ENCODE measurements around the gene SV2C. TPM values are rescaled to one million over a fixed set of nuclear protein-coding genes. Genes with fewer than 3 reads are reported as not detected.

SV2C gene
- total RNA-seq, 1 experiment from 2014 or later, result not detected

DNA sequence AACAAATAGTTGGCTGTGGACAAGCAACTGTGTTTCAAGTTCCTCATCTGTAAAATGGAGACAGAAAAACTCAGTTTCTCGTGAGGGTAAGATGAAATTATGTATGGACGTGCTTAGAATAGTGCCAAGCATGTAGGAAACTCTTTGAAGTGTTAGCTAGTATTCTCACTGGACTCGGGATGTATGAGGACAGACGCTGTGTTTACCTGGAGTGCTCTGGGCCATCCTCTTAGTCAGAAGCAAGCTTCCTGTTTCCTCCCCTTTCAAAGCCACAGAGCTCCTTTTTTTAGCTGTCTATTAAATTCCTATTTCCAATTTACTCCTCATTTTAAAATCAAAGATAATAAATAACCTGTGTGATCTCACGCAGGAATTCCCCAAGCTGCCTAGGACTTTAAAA lies 296.1 kb downstream of the SV2C start:
- CTCF ChIA-PET, result interaction anchor here (0.7 to 1.0 kb wide), 2 partner anchors 203 to 211 kb away, joined by 3 read pairs; no protein-coding TSS in a partner anchor
- no peaks in the 10 kb centered on the region for H3K36me3 Mint-ChIP-seq (ENCODE audit: insufficient read depth, unreplicated experiment)
- no TSS peak for BruUV-seq (replicated peaks)
- TF ChIP-seq, protein P1, sequence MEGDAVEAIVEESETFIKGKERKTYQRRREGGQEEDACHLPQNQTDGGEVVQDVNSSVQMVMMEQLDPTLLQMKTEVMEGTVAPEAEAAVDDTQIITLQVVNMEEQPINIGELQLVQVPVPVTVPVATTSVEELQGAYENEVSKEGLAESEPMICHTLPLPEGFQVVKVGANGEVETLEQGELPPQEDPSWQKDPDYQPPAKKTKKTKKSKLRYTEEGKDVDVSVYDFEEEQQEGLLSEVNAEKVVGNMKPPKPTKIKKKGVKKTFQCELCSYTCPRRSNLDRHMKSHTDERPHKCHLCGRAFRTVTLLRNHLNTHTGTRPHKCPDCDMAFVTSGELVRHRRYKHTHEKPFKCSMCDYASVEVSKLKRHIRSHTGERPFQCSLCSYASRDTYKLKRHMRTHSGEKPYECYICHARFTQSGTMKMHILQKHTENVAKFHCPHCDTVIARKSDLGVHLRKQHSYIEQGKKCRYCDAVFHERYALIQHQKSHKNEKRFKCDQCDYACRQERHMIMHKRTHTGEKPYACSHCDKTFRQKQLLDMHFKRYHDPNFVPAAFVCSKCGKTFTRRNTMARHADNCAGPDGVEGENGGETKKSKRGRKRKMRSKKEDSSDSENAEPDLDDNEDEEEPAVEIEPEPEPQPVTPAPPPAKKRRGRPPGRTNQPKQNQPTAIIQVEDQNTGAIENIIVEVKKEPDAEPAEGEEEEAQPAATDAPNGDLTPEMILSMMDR (IDR thresholded peaks at IDR 0.05; ENCODE audit: unreplicated experiment), result no peak
- intact Hi-C loops (cut with micrococcal nuclease), result no loop called here
- H3K27me3 Mint-ChIP-seq (ENCODE audit: insufficient read depth, unreplicated experiment), result no peaks in the 10 kb centered on the region
- no peak overlapping the region for H3K27ac Mint-ChIP-seq (ENCODE audit: low read depth, unreplicated experiment)
- H3K4me1 Mint-ChIP-seq (ENCODE audit: insufficient read depth, unreplicated experiment), result no peaks in the 10 kb centered on the region
- DNase-seq (ENCODE audit: unreplicated experiment), result peak; percentile 13
- POLR2A ChIA-PET, result no interaction called here
- no peaks in the 10 kb centered on the region for H3K9me3 Mint-ChIP-seq (ENCODE audit: unreplicated experiment)
- H3K4me3 Mint-ChIP-seq (ENCODE audit: unreplicated experiment), result no peak overlapping the region

DNA sequence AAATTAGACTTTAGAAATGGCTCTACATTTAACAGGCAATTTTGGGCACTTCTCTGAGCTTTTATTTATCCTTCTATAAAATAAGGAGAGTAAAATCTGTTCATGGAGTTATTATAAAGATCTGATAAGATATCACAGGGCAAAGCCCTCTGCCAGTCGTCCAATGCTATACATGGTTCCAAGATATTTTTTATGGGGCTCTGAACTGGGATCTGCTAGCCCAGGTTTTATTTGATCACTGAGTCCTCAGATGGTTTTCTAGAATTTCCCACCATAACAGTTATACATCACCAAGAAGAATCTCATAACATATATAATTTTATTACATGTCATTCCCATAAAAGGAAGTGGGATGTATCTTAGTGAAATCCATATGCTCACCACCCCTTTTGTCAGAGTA lies 296.7 kb downstream of the SV2C start:
- Mint-ChIP-seq H3K9me3 (ENCODE audit: unreplicated experiment) (no peaks in the 10 kb centered on the region), H3K36me3 (ENCODE audit: insufficient read depth, unreplicated experiment) (no peaks in the 10 kb centered on the region), H3K4me1 (ENCODE audit: insufficient read depth, unreplicated experiment) (no peaks in the 10 kb centered on the region), H3K4me3 (ENCODE audit: unreplicated experiment) (no peak overlapping the region), H3K27me3 (ENCODE audit: insufficient read depth, unreplicated experiment) (no peaks in the 10 kb centered on the region), H3K27ac (ENCODE audit: low read depth, unreplicated experiment) (no peak overlapping the region)
- DNase-seq (ENCODE audit: unreplicated experiment), result no peak
- TF ChIP-seq, protein P1 (IDR thresholded peaks at IDR 0.05; ENCODE audit: unreplicated experiment), result no peak
- ChIA-PET CTCF (no interaction called here), POLR2A (no interaction called here)
- intact Hi-C loops (cut with micrococcal nuclease), result no loop called here
- no TSS peak for BruUV-seq (replicated peaks)

DNA sequence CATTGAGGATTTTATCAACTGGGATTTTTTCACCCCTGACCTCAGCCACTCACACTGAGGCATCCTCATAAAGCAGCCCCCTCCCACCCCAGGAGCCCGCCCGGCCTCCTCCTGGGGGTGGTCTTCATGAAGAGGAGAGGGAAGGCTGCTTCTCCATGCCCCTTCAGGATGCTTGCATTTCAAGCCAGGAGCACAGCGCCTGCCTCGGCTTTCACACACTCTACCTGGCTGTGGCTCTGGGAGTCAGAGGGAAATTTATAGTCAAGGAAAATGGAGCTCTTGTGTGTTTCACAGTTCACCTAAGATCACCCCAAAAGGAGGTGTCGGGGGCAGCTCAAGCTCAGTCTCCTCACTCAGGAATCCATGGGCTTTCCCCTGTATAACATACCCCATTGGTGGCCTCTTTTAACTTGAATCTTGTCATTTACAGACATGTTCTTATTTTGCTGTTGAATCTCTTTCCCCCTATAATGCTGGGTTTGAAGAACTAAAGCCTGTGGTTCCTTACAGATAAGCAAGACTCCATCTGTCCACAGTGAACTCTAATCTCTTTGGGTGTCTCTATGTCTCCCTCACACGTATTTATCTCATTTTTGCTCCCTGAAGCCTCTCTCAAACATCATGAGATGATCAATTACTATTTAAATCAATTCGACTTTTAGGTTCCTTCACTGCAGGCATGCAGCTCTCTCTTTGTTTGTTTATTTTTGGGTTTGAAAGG lies 297.3 kb downstream of the SV2C start:
- H3K9me3 Mint-ChIP-seq (ENCODE audit: unreplicated experiment), result no peaks in the 10 kb centered on the region

DNA sequence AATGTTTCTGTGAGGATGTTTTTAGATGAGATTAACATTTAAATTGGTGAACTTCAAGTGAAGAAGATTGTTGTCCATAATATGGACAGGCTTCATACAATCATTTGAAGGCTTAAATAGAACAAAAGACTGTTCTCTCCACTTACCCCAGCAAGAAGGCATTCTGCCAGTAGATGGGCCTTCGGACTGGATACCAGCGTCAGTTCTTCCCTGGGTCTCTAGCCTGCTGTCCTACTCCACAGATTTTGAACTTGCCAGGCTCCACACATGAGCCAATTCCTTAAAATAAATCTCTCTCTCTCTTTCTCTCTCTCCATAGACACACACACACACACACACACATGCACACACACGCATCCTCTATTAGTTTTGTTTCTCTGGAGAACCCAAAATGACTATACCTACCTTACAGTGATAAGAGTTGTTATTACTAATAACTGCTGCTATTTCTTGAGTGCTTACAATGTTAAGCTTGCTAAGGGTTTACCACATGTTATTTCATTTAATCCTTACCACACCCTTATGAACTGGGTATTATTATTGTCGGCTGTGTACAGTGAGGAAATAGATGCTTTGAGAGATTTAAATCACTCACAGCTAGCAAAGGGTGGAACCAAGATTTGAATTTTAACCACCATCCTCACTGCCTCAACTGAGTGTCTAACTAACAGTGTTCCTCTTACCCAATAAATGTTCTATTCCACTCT lies 300.1 kb downstream of the SV2C start:
- no peak overlapping the region for H3K27ac Mint-ChIP-seq (ENCODE audit: low read depth, unreplicated experiment)
- TF ChIP-seq, protein P1 (IDR thresholded peaks at IDR 0.05; ENCODE audit: unreplicated experiment), result no peak
- no peaks in the 10 kb centered on the region for H3K9me3 Mint-ChIP-seq (ENCODE audit: unreplicated experiment)
- BruUV-seq (replicated peaks), result no TSS peak
- POLR2A ChIA-PET, result no interaction called here
- intact Hi-C loops (cut with micrococcal nuclease), result no loop called here
- CTCF ChIA-PET, result interaction anchor here (0.7 to 1.0 kb wide), 2 partner anchors 13 to 55 kb away, joined by 3 read pairs; no protein-coding TSS in a partner anchor
- H3K4me1 Mint-ChIP-seq (ENCODE audit: insufficient read depth, unreplicated experiment), result no peaks in the 10 kb centered on the region
- DNase-seq (ENCODE audit: unreplicated experiment), result no peak
- H3K36me3 Mint-ChIP-seq (ENCODE audit: insufficient read depth, unreplicated experiment), result no peaks in the 10 kb centered on the region
- H3K27me3 Mint-ChIP-seq (ENCODE audit: insufficient read depth, unreplicated experiment), result no peaks in the 10 kb centered on the region
- H3K4me3 Mint-ChIP-seq (ENCODE audit: unreplicated experiment), result no peak overlapping the region

More for the DNA sequence above, 297.3 kb downstream of the SV2C start:
- Mint-ChIP-seq H3K27me3 (ENCODE audit: insufficient read depth, unreplicated experiment) (no peaks in the 10 kb centered on the region), H3K36me3 (ENCODE audit: insufficient read depth, unreplicated experiment) (no peaks in the 10 kb centered on the region), H3K4me3 (ENCODE audit: unreplicated experiment) (no peak overlapping the region), H3K4me1 (ENCODE audit: insufficient read depth, unreplicated experiment) (no peaks in the 10 kb centered on the region), H3K27ac (ENCODE audit: low read depth, unreplicated experiment) (no peak overlapping the region)
- DNase-seq (ENCODE audit: unreplicated experiment), result no peak
- intact Hi-C loops (cut with micrococcal nuclease), result no loop called here
- TF ChIP-seq, protein P1 (IDR thresholded peaks at IDR 0.05; ENCODE audit: unreplicated experiment), result no peak
- BruUV-seq (replicated peaks), result no TSS peak
- POLR2A ChIA-PET, result interaction anchor here (0.6 kb wide), 1 partner anchor 27 kb away, joined by 3 read pairs; no protein-coding TSS in a partner anchor
- CTCF ChIA-PET, result interaction anchor here (0.6 kb wide), 1 partner anchor 202 kb away, joined by 3 read pairs; no protein-coding TSS in a partner anchor
